Measurements from ENCODE around the gene HMGB3. TPM values are rescaled to one million over a fixed set of nuclear protein-coding genes. Genes with fewer than 3 reads are reported as not detected.

Gene HMGB3
- total and polyA plus RNA-seq, 2 experiments from 2014 or later = 140 to 633 TPM

DNA sequence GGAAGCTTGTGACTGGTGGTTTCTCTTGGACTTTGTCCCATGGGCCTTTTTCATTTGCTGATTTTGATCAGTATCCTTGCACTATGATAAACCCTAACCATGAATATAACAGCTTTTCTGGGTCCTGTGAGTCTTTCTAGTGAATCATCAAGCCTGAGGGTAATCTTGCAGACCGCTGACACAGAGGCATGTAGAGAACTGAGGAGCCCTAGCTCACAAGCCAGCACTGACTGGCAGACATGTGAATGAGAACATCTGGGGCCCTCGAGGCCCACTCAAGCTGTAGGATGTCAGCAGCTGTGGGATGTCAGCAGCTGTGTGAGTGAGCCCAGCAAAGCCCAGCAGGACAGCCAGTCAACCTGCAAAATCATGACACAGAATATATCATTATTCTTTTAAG is 36.7 kb downstream of the HMGB3 start:
- no peaks in the 10 kb centered on the region for H3K4me1 ChIP-seq (ENCODE audit: insufficient read depth)
- H3K4me3 ChIP-seq = no peak overlapping the region
- H3K27ac ChIP-seq (ENCODE audit: low read depth) = no peak overlapping the region
- Mint-ChIP-seq H3K36me3 (ENCODE audit: low read depth) (no peaks in the 10 kb centered on the region), H3K9me3 (peaks cover 3% of the 10 kb centered on the region; the same call in 1 of the 3 replicates), H3K27me3 (ENCODE audit: insufficient read depth, low read depth, poor library complexity) (no peaks in the 10 kb centered on the region), H3K4me1 (no peaks in the 10 kb centered on the region), H3K27ac (no peak overlapping the region), H3K4me3 (no peak overlapping the region)
- TF ChIP-seq EZH2phosphoT487 (IDR thresholded peaks at IDR 0.05; ENCODE audit: unreplicated experiment) (no peak), ZNF462 (CRISPR knock-in tag; IDR thresholded peaks at IDR 0.05) (no peak), ZNF114 (CRISPR knock-in tag; IDR thresholded peaks at IDR 0.05) (no peak), STAT1 (IDR thresholded peaks at IDR 0.05; ENCODE audit: unreplicated experiment) (no peak), EZH2 (IDR thresholded peaks at IDR 0.05; ENCODE audit: low read depth, unreplicated experiment) (no peak), ZNF331 (CRISPR knock-in tag; IDR thresholded peaks at IDR 0.05; ENCODE audit: low read depth) (no peak)
- no peaks in the 10 kb centered on the region for H3K9me2 ChIP-seq (ENCODE audit: insufficient read depth)
- no peaks in the 10 kb centered on the region for H4K20me1 ChIP-seq (replicated peaks; ENCODE audit: insufficient read depth)
- no peak for DNase-seq (ENCODE audit: low spot score)
- no peak for ATAC-seq
- no peak overlapping the region for H3K4me2 ChIP-seq
- H3K36me3 ChIP-seq (ENCODE audit: insufficient read depth) = no peaks in the 10 kb centered on the region
- H3K79me2 ChIP-seq (replicated peaks; ENCODE audit: insufficient read depth) = no peaks in the 10 kb centered on the region
- no peaks in the 10 kb centered on the region for H3F3A ChIP-seq (replicated peaks; ENCODE audit: low read depth)
- H3K27me3 ChIP-seq (ENCODE audit: insufficient read depth) = no peaks in the 10 kb centered on the region
- H2AFZ ChIP-seq = no peak overlapping the region

- DNase-seq (ENCODE audit: low spot score) (no peak), ATAC-seq (no peak)
- Mint-ChIP-seq H3K4me1 (no peaks in the 10 kb centered on the region), H3K9me3 (no peaks in the 10 kb centered on the region; the same call in 2 of the 3 replicates), H3K4me3 (no peak overlapping the region), H3K27ac (no peak overlapping the region), H3K27me3 (ENCODE audit: insufficient read depth, low read depth, poor library complexity) (peaks cover 3% of the 10 kb centered on the region), H3K36me3 (ENCODE audit: low read depth) (no peaks in the 10 kb centered on the region)
- Histone ChIP-seq H4K20me1 (replicated peaks; ENCODE audit: insufficient read depth) (no peaks in the 10 kb centered on the region), H3K9me2 (ENCODE audit: insufficient read depth) (no peaks in the 10 kb centered on the region), H3K36me3 (ENCODE audit: insufficient read depth) (no peaks in the 10 kb centered on the region), H3K27ac (ENCODE audit: low read depth) (no peak overlapping the region), H3K4me2 (no peak overlapping the region), H3K4me3 (no peak overlapping the region), H3K4me1 (ENCODE audit: insufficient read depth) (no peaks in the 10 kb centered on the region), H3K79me2 (replicated peaks; ENCODE audit: insufficient read depth) (no peaks in the 10 kb centered on the region), H2AFZ (no peak overlapping the region), H3F3A (replicated peaks; ENCODE audit: low read depth) (no peaks in the 10 kb centered on the region), H3K27me3 (ENCODE audit: insufficient read depth) (no peaks in the 10 kb centered on the region)
- TF ChIP-seq EZH2 (IDR thresholded peaks at IDR 0.05; ENCODE audit: low read depth, unreplicated experiment) (no peak), POLR2AphosphoS5 (IDR thresholded peaks at IDR 0.05; ENCODE audit: low read depth) (no peak), ZNF331 (CRISPR knock-in tag; IDR thresholded peaks at IDR 0.05; ENCODE audit: low read depth) (no peak), ZNF114 (CRISPR knock-in tag; IDR thresholded peaks at IDR 0.05) (no peak), JUNB (IDR thresholded peaks at IDR 0.05; ENCODE audit: unreplicated experiment) (no peak), CTCF (conservative IDR thresholded peaks at IDR 0.05; ENCODE audit: low read depth in 2 of 2) (no peak), CREB1 (CRISPR knock-in tag; IDR thresholded peaks at IDR 0.05; ENCODE audit: low read depth) (no peak), EZH2phosphoT487 (IDR thresholded peaks at IDR 0.05; ENCODE audit: unreplicated experiment) (no peak), NANOG (IDR thresholded peaks at IDR 0.05; ENCODE audit: borderline replicate concordance) (no peak)
Measured at GRCh38 chrX:151030845-151031244, 47.7 kb downstream of the HMGB3 start.

Measured in GM23338 (cell line).